HepG2 (cell line): ENCODE measurements around the gene TMEM127. TPM values are rescaled to one million over a fixed set of nuclear protein-coding genes. Genes with fewer than 3 reads are reported as not detected.

ENCODE experiments used
- ASH2L ChIP-seq: fragments of 300-600, 200-600 bp; sonication (generic); IDR thresholded peaks from 2 replicates; pipeline ENCODE4 v1.7.0; 2017; ENCODE audit warnings: low read depth, mild to moderate bottlenecking, moderate library complexity, mixed read lengths, low read length; ENCODE audit not compliant: insufficient read length
- ELF1 ChIP-seq: sonication (generic); formaldehyde crosslinking; IDR thresholded peaks from 2 replicates; pipeline ENCODE4 v1.4.0; 2020; ENCODE audit warnings: missing genetic modification reagents
- GABPA ChIP-seq, 2 experiments: IDR thresholded peaks; 2 replicates each; pipeline ENCODE4 v1.6.1; 2011 to 2016; ENCODE audit warnings: low read depth in 2 of 2, low read length in 1 of 2, missing biosample characterization in 1 of 2, missing genetic modification characterization in 1 of 2
- HIVEP1 ChIP-seq: sonication (generic); formaldehyde crosslinking; IDR thresholded peaks from 2 replicates; pipeline ENCODE4 v1.4.0; 2020; ENCODE audit warnings: mild to moderate bottlenecking, missing genetic modification reagents
- HNRNPLL ChIP-seq: fragments of 200-400 bp; formaldehyde crosslinking; IDR thresholded peaks from 2 replicates; pipeline ENCODE4 v1.6.1; 2017; ENCODE audit warnings: mild to moderate bottlenecking, low read depth, low read length; ENCODE audit not compliant: poor library complexity, severe bottlenecking
- RARA ChIP-seq: IDR thresholded peaks from 2 replicates; pipeline ENCODE4 v1.6.1; 2016; ENCODE audit warnings: missing genetic modification reagents, missing compliant biosample characterization
- RARG ChIP-seq: sonication (generic); formaldehyde crosslinking; IDR thresholded peaks from 2 replicates; pipeline ENCODE4 v1.4.0; 2020; ENCODE audit warnings: low read depth, mild to moderate bottlenecking, missing genetic modification reagents
- RCOR2 ChIP-seq: IDR thresholded peaks from 2 replicates; pipeline ENCODE4 v1.6.1; 2016; ENCODE audit warnings: missing biosample characterization, missing genetic modification reagents
- SATB2 ChIP-seq: sonication (generic); formaldehyde crosslinking; IDR thresholded peaks from 2 replicates; pipeline ENCODE4 v1.5.0; 2020; ENCODE audit warnings: missing genetic modification reagents
- YEATS4 ChIP-seq: sonication (generic); formaldehyde crosslinking; IDR thresholded peaks from 2 replicates; pipeline ENCODE4 v1.4.0; 2020; ENCODE audit warnings: missing genetic modification reagents, borderline replicate concordance
- ZNF160 ChIP-seq: sonication (generic); formaldehyde crosslinking; IDR thresholded peaks from 2 replicates; pipeline ENCODE4 v1.8.0; 2022; ENCODE audit warnings: mild to moderate bottlenecking, inconsistent platforms, missing genetic modification reagents
- ZNF224 ChIP-seq: sonication (generic); formaldehyde crosslinking; IDR thresholded peaks from 2 replicates; pipeline ENCODE4 v1.5.0; 2020; ENCODE audit warnings: mild to moderate bottlenecking, missing genetic modification reagents
- ZNF790 ChIP-seq: sonication (generic); formaldehyde crosslinking; IDR thresholded peaks from 2 replicates; pipeline ENCODE4 v1.8.0; 2022; ENCODE audit warnings: missing genetic modification reagents, mild to moderate bottlenecking, borderline replicate concordance
- ZNF878 ChIP-seq: sonication (generic); formaldehyde crosslinking; IDR thresholded peaks from 2 replicates; pipeline ENCODE4 v1.8.1; 2023; ENCODE audit warnings: mild to moderate bottlenecking, missing genetic modification reagents, moderate library complexity
- ZSCAN12 ChIP-seq: sonication (generic); formaldehyde crosslinking; IDR thresholded peaks from 2 replicates; pipeline ENCODE4 v1.9.0; 2021; ENCODE audit warnings: mild to moderate bottlenecking, missing genetic modification reagents
- polyA plus RNA-seq, 8 experiments: library from polyadenylated mRNA; depleted of rRNA in 3 of 8; stranded (reverse) in 7 of 8; unstranded in 1 of 8; fragments of >200 nt; fragmentation: Illumina TruSeq in 4 of 8; extraction: Trizol in 4 of 8; gene quantifications; 2 replicates each; pipeline versions ENCODE4 v1.2.1 to v1.2.3, GENCODE V29; 2011 to 2016; ENCODE audit warnings: low read depth in 4 of 8, missing spikeins in 1 of 8, mixed read lengths in 1 of 8; ENCODE audit not compliant: insufficient read depth in 1 of 8
- total RNA-seq, 5 experiments: library from RNA; depleted of rRNA; stranded (reverse); fragments of >200 nt; fragmentation: Illumina TruSeq; extraction: Trizol; gene quantifications; 2 replicates each; pipeline ENCODE4 v1.2.3, GENCODE V29; 2016; ENCODE audit warnings: low read depth in 1 of 5
- TF ChIP-seq, protein P1 (sequence below): IDR thresholded peaks from 2 replicates; pipeline ENCODE4 v1.6.1; 2012; ENCODE audit warnings: inconsistent platforms
- TF ChIP-seq, protein P2 (sequence below): sonication (generic); formaldehyde crosslinking; IDR thresholded peaks from 2 replicates; pipeline ENCODE4 v1.4.0; 2020; ENCODE audit warnings: missing genetic modification reagents
- TF ChIP-seq, protein P3 (sequence below): sonication (generic); formaldehyde crosslinking; IDR thresholded peaks from 2 replicates; pipeline ENCODE4 v1.8.1; 2023; ENCODE audit warnings: mild to moderate bottlenecking, inconsistent platforms, moderate library complexity, missing genetic modification reagents, borderline replicate concordance
- TF ChIP-seq, protein P4 (sequence below): sonication (generic); formaldehyde crosslinking; IDR thresholded peaks from 2 replicates; pipeline ENCODE4 v1.9.0; 2021; ENCODE audit warnings: mild to moderate bottlenecking, missing genetic modification reagents

The TMEM127 gene
- total and polyA plus RNA-seq, 2 of the 13 experiments (the other 11 are each of a cell fraction or from before 2014, with no cell fraction given), result 21.5 to 33.9 TPM

DNA sequence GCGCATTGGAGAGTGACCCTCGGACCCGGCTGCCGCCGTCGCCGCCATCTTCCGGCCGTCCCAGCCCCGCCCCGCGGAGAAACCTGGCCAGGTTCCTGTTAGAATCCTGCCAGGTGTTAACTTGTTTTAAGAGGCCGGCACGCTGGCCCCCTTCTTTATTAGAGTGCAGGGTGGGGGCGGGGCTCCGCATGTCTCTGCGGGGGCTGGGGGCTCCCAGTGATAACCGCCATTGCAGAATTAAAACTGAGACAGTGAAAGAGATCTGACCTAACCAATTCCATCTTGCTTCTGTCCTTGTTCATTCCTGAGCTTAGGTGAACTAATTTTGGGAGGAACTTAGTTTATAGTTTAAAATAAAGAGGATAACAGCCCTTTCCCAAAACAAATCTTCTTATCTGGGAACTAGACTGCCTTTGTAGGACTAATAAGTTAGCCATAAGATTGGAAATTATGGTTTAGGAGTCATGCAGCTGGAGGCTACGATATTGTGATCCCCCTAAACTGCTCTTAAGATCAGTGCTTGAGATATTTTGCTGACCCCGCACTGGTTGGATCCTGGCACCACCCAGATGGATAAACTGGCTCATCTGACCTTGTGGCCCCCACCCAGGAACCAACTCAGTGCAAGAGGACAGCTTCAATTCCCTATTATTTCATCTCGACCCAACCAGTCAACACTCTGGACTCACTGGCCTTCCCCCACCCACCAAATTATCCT is 56.6 kb downstream of the TMEM127 start (continued):
- TF ChIP-seq HIVEP1 (peak; percentile 23; the same call in 1 of the 2 replicates), ZNF878 (CRISPR knock-in tag) (no peak), ASH2L (no peak), RARG (peak; percentile 16; the same call in 1 of the 2 replicates), ZNF790 (0 out of 2 replicates have a peak, but pooled peaks have one; percentile 70), YEATS4 (CRISPR knock-in tag) (peak; percentile 77), ZSCAN12 (CRISPR knock-in tag) (0 out of 2 replicates have a peak, but pooled peaks have one; percentile 44), GABPA (IDR thresholded peaks at IDR 0.05; ENCODE audit: low read depth, low read length) (peak; percentile 37), GABPA (CRISPR knock-in tag; IDR thresholded peaks at IDR 0.05; ENCODE audit: low read depth) (peak; percentile 62; the same call in 1 of the 2 replicates), ZNF160 (CRISPR knock-in tag) (no peak), ELF1 (CRISPR knock-in tag) (peak; percentile 58; the same call in 1 of the 2 replicates), ZNF224 (CRISPR knock-in tag) (no peak), SATB2 (no peak), RARA (CRISPR knock-in tag) (peak; percentile 41; the same call in 1 of the 2 replicates), RCOR2 (CRISPR knock-in tag) (no peak), HNRNPLL (peak; percentile 31)
- TF ChIP-seq, protein P1, sequence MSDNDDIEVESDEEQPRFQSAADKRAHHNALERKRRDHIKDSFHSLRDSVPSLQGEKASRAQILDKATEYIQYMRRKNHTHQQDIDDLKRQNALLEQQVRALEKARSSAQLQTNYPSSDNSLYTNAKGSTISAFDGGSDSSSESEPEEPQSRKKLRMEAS, result peak; percentile 69
- TF ChIP-seq, protein P2, sequence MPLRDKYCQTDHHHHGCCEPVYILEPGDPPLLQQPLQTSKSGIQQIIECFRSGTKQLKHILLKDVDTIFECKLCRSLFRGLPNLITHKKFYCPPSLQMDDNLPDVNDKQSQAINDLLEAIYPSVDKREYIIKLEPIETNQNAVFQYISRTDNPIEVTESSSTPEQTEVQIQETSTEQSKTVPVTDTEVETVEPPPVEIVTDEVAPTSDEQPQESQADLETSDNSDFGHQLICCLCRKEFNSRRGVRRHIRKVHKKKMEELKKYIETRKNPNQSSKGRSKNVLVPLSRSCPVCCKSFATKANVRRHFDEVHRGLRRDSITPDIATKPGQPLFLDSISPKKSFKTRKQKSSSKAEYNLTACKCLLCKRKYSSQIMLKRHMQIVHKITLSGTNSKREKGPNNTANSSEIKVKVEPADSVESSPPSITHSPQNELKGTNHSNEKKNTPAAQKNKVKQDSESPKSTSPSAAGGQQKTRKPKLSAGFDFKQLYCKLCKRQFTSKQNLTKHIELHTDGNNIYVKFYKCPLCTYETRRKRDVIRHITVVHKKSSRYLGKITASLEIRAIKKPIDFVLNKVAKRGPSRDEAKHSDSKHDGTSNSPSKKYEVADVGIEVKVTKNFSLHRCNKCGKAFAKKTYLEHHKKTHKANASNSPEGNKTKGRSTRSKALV, result peak; percentile 61; the same call in 1 of the 2 replicates
- TF ChIP-seq, protein P3, sequence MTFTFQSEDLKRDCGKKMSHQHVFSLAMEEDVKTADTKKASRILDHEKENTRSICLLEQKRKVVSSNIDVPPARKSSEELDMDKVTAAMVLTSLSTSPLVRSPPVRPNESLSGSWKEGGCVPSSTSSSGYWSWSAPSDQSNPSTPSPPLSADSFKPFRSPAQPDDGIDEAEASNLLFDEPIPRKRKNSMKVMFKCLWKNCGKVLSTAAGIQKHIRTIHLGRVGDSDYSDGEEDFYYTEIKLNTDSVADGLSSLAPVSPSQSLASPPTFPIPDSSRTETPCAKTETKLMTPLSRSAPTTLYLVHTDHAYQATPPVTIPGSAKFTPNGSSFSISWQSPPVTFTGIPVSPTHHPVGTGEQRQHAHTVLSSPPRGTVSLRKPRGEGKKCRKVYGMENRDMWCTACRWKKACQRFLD (CRISPR knock-in tag), result no peak; the same call in 1 of the 2 replicates
- TF ChIP-seq, protein P4, sequence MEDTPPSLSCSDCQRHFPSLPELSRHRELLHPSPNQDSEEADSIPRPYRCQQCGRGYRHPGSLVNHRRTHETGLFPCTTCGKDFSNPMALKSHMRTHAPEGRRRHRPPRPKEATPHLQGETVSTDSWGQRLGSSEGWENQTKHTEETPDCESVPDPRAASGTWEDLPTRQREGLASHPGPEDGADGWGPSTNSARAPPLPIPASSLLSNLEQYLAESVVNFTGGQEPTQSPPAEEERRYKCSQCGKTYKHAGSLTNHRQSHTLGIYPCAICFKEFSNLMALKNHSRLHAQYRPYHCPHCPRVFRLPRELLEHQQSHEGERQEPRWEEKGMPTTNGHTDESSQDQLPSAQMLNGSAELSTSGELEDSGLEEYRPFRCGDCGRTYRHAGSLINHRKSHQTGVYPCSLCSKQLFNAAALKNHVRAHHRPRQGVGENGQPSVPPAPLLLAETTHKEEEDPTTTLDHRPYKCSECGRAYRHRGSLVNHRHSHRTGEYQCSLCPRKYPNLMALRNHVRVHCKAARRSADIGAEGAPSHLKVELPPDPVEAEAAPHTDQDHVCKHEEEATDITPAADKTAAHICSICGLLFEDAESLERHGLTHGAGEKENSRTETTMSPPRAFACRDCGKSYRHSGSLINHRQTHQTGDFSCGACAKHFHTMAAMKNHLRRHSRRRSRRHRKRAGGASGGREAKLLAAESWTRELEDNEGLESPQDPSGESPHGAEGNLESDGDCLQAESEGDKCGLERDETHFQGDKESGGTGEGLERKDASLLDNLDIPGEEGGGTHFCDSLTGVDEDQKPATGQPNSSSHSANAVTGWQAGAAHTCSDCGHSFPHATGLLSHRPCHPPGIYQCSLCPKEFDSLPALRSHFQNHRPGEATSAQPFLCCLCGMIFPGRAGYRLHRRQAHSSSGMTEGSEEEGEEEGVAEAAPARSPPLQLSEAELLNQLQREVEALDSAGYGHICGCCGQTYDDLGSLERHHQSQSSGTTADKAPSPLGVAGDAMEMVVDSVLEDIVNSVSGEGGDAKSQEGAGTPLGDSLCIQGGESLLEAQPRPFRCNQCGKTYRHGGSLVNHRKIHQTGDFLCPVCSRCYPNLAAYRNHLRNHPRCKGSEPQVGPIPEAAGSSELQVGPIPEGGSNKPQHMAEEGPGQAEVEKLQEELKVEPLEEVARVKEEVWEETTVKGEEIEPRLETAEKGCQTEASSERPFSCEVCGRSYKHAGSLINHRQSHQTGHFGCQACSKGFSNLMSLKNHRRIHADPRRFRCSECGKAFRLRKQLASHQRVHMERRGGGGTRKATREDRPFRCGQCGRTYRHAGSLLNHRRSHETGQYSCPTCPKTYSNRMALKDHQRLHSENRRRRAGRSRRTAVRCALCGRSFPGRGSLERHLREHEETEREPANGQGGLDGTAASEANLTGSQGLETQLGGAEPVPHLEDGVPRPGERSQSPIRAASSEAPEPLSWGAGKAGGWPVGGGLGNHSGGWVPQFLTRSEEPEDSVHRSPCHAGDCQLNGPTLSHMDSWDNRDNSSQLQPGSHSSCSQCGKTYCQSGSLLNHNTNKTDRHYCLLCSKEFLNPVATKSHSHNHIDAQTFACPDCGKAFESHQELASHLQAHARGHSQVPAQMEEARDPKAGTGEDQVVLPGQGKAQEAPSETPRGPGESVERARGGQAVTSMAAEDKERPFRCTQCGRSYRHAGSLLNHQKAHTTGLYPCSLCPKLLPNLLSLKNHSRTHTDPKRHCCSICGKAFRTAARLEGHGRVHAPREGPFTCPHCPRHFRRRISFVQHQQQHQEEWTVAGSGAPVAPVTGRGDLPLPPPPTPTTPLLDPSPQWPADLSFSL (CRISPR knock-in tag), result no peak
